SK-N-DZ (cell line): ENCODE data around the gene CCR3.

ENCODE experiments used
- DNase-seq: peaks from one replicate; pipeline ENCODE4 v3.0.0-alpha.2; 2015; ENCODE audit warnings: low spot score

CCR3 gene

GRCh38 chr3:46272028-46272451 lies 29.8 kb downstream of the CCR3 start:
- no peak for DNase-seq

GRCh38 chr3:46276497-46277099 lies 34.3 kb downstream of the CCR3 start:
- DNase-seq = no peak

DNA sequence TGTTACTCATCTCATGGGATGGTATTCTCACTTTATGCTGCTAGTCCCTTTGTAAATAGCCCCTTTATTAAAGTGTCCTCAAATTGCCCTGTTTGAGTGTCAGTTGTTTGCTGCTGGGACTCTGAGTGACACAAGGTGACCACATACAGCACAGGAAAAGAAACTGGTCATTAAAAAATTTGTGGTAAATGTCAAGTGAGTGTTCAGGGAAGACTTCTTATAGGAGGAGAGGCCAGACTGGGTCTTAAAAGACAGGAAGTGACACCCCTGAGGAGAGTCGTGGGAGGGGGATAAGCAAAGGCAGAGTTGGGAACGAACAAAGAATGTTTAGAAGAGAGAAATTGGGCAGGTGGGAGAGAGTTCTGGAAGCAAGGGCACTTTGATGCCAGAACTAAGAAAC lies 35.2 kb downstream of the CCR3 start:
- DNase-seq = no peak

DNA sequence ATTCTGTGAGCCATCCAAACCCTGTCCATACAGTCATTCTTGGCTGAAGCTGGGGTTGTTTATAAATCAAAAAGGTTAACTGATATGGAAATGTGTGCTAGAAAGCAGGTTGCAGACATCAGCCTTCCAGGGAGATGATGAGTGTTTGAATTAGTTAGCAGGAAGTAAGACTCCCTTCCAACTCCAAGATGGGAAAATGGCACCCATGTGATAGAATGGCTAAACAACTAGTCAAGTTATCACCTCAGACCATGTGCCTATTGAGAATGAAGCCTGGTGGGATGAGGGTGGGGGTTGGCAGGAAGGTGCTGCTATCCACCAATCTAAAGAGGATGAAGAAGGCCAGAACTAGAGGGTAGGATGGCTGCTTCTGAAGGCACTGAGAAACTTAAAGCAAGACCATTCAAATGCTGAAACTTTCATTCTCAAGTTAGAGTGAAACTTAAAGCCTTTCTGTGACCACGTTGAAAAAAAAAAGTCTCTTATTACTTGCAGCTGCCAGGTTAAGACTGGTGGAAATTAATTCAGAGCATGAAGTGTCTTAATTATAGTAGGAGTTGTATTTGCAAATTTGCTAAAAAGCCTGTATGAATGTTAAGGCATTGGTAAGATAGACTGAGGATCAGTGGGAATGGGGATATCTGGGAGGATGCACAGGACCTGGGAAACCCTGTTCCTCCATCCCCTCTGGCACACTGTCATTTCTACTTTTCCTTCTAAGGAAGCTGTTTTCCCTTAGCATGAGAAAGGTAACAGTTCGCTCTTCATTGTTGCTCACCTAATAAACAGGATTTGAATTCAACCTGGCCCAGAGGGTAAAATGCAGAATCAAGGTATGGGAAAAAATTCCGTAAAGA lies 36.8 kb downstream of the CCR3 start:
- DNase-seq = no peak

DNA sequence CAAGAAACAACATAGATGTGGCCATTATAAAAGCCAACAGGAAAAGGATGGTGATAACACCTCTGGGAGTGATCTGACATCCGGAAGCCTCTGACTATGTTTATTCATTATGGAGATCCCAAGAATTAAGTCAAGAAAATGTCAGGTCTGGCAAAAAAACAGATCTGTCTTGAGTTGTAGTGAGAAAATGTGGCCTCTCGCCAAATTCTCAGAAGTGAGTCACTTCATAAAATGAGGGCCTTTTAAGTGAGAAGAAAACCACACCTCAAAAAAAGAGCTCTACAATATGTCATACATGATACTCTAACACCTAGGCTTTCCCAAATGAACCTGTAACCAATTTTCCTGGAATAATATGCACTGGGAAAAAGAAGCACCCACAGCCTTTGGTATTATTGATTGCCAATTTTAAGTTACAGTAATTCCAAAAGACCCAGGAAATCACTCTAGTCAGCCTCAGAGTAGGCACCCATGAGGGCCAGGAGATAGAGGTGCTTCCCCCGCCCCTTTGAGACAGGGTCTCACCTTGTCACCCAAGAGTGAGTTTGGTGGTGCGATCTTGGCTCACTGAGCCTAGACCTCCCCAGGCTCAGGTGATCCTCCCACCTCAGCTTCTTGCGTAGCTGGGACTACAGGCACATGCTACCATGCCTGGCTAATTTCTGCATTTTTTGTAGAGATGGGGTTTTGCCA lies 38.0 kb downstream of the CCR3 start:
- no peak for DNase-seq

DNA sequence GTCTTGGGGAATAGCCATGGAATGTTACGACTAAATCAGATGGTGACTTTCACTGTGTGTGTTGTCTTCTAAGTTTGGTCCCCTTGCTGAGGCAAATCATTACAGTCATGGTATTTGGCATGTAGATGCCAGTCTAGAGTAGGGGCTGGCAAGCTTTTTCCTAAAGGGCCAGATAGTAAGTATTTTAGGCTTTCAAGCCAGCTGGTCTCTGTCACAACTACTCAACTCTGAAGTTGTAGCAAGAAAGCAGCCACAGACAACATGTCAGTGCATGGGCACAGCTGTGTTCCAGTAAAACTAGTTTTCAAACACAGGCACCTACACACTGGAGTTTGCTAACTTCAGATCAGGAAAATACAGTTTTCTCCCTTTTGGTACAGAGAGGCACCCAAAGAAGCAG lies 39.3 kb downstream of the CCR3 start:
- no peak for DNase-seq

- no peak for DNase-seq
Measured at GRCh38 chr3:46282041-46282440, 39.8 kb downstream of the CCR3 start.

DNA sequence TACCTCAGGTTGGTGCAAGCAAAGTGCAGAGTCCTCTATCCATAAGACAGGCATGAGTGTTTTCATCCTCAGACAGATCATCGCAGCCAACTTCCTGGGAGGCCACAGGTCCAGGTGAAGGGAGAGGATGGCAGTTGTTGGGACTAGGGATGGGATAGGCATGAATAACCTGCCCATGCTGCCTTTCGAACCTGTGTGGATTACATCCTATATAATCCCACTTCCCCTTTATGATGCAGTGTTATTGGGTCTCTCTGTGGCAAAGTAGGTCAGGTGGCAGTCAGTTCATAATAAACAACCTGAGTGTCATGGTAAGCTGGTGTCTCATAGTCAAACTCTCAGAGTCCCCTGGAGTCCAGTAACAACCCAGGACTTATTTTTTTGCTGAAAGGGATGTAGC lies 40.4 kb downstream of the CCR3 start:
- DNase-seq = no peak

DNA sequence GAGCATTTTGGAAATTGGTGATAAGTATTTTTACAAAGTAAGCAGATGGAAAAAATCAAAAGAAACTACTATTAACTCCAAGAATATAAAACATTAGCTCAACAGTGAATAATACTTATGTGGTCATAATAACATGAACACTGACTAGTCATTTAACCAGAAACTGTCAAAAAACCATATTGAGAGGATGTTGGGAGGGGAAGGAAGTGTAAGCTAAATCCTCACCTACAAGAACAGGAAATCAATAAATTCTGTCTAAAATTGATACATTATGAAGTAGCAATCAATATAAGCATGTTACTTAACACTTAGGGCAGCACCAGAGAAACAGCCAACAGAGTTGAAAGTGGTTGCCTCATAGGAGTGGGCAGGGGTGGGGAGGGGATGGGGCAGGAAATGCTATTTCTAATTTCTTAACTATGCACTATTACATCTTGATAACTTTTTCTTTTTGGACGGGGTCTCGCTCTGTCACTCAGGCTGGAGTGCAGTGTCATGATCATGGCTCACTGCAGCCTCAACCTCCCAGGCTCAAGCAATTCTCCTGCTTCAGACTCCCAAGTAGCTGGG lies 41.7 kb downstream of the CCR3 start:
- DNase-seq = no peak

- no peak for DNase-seq
Measured at GRCh38 chr3:46284981-46285683, 42.9 kb downstream of the CCR3 start.

GRCh38 chr3:46285931-46286619 lies 43.8 kb downstream of the CCR3 start:
- no peak for DNase-seq

DNA sequence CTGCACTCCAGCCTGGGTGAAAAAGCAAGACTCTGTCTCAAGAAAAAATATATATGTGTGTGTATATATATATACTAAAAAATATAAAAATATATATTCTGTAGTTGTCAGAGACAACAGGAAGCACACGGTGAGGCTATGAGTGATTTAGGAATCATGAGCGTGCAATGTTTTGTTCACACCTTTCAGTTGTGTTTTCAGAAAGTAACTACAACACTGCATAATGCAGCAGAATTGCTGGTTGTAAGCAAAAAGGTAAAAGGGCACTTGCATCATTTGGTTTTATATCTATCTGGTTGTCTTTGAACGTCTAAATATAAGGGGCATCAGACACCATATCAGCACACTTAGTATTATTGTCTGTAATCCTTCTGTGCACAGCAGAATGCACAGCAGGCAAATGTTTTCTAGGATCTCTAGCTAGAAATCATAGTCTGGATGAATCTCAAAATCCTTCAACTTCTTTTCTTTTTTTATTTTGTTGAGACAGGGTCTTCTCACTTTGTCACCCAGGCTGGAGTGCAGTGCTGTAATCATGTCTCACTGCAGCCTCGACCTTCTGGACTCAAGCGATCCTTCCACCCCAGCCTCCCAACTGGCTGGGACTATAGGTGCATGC lies 44.8 kb downstream of the CCR3 start:
- no peak for DNase-seq

DNA sequence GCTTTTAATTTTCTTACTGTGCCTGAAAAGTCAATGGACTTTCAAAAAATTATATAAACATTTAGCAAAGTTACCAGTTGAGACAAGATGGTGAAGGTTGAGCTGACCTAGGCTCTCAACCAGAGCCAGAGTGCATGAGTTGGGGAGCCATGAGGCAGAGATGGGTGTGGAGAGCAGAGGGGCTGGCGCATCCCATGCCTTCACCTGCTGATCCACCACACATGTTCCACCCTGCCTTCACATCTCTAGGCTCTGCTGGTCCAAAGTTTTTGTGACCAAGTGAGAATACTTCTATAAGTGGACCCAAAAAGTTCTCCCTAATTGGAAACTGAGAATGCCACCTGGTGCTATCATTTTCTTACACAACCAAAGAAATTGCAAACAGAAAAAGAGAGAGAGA lies 47.3 kb downstream of the CCR3 start:
- DNase-seq = no peak

DNA sequence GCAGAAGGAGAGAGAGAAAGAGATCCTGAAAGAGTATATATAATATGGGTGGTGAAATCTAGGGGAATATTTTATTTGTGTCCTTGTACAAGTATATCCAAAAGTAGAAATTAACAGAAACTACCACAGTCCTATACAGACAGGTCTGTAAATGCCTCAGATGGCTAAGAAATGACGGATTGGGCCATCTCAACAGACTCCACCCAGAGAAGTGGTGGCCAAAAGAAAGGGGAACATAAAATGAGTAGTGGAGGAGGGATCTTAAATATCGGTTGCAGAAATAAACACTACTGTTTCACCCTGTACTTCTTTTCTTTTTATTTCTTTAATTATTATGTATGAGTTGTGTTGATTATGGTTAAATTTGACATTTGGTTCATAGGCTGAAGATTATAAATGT lies 47.7 kb downstream of the CCR3 start:
- DNase-seq = no peak

DNA sequence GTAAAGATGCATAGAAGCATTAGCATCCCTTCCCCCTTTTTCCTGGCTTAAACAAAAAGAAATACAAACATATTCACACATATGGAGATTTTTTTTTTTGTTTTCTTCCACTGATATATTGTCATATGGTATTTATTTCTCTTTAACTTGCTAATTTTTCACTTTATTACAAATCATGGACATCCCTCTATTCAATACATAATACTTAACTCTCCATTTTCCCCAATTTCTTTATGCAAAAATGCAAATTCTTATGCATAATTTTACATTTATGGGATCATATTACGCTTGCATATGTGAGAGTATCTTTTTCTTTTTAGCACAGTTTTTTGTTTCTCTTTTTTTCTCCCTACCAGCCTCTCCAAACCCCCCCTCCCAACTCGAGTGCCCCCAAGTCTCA lies 48.8 kb downstream of the CCR3 start:
- no peak for DNase-seq

GRCh38 chr3:46293035-46293724 lies 50.9 kb downstream of the CCR3 start:
- no peak for DNase-seq

GRCh38 chr3:46293991-46294833 lies 52.0 kb downstream of the CCR3 start:
- DNase-seq = no peak

DNA sequence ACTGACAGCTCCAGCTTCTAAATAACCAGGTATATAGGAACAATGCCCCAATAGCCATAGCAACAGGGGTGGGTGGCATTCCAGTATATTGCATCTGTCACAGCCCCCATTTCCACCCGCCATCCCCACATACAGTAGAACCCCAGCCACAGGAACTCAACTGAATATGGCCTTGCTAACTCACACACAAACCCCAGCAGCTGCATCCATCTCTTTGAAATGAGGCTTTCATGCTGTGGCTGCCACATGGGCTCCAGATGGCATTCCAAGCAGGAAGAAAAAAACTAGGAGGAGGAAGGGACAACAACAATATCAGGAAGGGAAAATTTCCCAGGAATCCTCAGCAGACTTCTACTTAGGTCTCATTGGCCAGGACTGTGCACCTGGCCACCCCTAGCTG lies 54.6 kb downstream of the CCR3 start:
- DNase-seq = no peak
